NCI-H82 (cell line): ENCODE measurements around the gene ZBTB7C.

ENCODE experiments used
- DNase-seq: peaks from one replicate; lab custom pipeline; 2025; lab: John Stamatoyannopoulos, UW

Gene ZBTB7C

GRCh38 chr18:48191494-48191893 lies 217.7 kb downstream of the ZBTB7C start:
- DNase-seq = no peak

- DNase-seq = no peak
These were observed 218.2 kb downstream of the ZBTB7C start for GRCh38 chr18:48190994-48191393.

- no peak for DNase-seq
These were observed 220.6 kb downstream of the ZBTB7C start for GRCh38 chr18:48188609-48189008.

- DNase-seq = no peak
These were observed 222.3 kb downstream of the ZBTB7C start for GRCh38 chr18:48186861-48187260.

- DNase-seq = peak; percentile 11
These were observed 222.9 kb downstream of the ZBTB7C start for GRCh38 chr18:48186131-48186766.

GRCh38 chr18:48184118-48184517 lies 225.1 kb downstream of the ZBTB7C start:
- DNase-seq = no peak

- DNase-seq = no peak
These were observed 225.6 kb downstream of the ZBTB7C start for GRCh38 chr18:48183613-48184012.

- no peak for DNase-seq
These were observed 226.4 kb downstream of the ZBTB7C start for GRCh38 chr18:48182779-48183178.

GRCh38 chr18:48181857-48182256 lies 227.3 kb downstream of the ZBTB7C start:
- no peak for DNase-seq

- no peak for DNase-seq
These were observed 227.9 kb downstream of the ZBTB7C start for GRCh38 chr18:48181087-48181823.

GRCh38 chr18:48179666-48180065 lies 229.5 kb downstream of the ZBTB7C start:
- no peak for DNase-seq

GRCh38 chr18:48179001-48179400 lies 230.2 kb downstream of the ZBTB7C start:
- no peak for DNase-seq

GRCh38 chr18:48176909-48177308 lies 232.3 kb downstream of the ZBTB7C start:
- DNase-seq = no peak

GRCh38 chr18:48173557-48173956 lies 235.6 kb downstream of the ZBTB7C start:
- no peak for DNase-seq

- DNase-seq = no peak
These were observed 236.8 kb downstream of the ZBTB7C start for GRCh38 chr18:48172226-48173006.

GRCh38 chr18:48171490-48172188 lies 237.5 kb downstream of the ZBTB7C start:
- no peak for DNase-seq

GRCh38 chr18:48170651-48171050 lies 238.5 kb downstream of the ZBTB7C start:
- no peak for DNase-seq

- peak; percentile 80 for DNase-seq
These were observed 240.3 kb downstream of the ZBTB7C start for GRCh38 chr18:48168861-48169260.

- DNase-seq = no peak
These were observed 241.3 kb downstream of the ZBTB7C start for GRCh38 chr18:48167897-48168253.

- no peak for DNase-seq
These were observed 242.8 kb downstream of the ZBTB7C start for GRCh38 chr18:48166336-48166875.

GRCh38 chr18:48165111-48165866 lies 243.9 kb downstream of the ZBTB7C start:
- peak; percentile 71 for DNase-seq
